Fibroblast of skin of back (primary cell): Measurements from ENCODE around the gene DPYSL3.

ENCODE experiments used
- DNase-seq: peaks from one replicate; pipeline ENCODE4 v3.0.0-alpha.2; 2013

DPYSL3 gene

GRCh38 chr5:147472664-147473475, 37.0 kb downstream of the DPYSL3 start:
- no peak for DNase-seq

GRCh38 chr5:147467973-147468508, 41.8 kb downstream of the DPYSL3 start:
- DNase-seq: no peak

DNA sequence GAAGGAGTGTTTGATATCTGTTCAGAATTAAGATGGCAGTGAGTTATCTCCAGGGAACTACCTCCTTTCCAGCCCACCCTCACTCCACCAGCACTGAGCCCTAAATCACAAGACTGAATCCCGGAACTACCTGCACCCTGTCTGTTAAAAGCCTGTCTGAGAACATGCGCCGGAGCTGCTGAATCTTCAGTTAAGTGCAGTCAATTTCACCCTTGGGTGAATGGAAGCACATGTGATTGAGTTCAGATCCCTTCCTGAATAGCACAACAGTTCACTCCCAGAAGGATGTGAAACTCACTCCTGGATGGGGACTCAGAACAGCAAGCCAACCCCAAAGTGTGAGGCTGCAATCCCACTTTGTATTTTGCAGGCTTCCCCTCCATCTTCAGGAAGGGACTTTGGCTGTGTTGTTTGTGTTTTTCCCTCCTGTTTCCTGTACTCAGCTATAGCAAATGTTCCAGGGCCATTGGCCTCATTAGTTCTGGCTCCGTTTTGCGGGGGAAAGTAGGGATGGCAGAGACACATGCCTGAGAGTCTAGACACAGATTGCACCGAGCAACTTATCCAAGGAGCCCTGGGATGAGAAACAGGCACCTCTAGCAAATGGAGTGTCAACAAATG, 43.4 kb downstream of the DPYSL3 start:
- no peak for DNase-seq

- no peak for DNase-seq
Measured at GRCh38 chr5:147465747-147466146, 44.1 kb downstream of the DPYSL3 start.

DNA sequence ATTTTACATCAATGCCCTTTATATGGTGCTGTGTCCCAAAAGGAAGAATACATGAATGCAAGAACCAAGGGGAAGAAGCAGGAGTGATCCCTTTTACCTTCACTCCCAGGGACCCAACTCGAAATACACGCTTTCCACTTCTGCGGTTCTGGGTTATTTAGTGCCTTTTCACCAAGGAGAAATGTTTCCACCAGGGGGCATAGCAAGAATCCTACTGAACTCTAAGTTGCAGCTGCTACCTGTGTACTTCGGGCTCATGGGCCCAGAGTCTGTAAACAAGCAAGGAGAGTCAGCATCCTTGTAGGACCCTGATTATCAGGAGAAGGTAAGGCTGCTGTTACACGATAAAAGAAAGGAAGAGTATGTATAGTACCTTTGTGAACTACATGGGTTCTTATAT, 45.7 kb downstream of the DPYSL3 start:
- DNase-seq: no peak

- peak; percentile 64 for DNase-seq
Measured at GRCh38 chr5:147461915-147462314, 48.0 kb downstream of the DPYSL3 start.

- no peak for DNase-seq
Measured at GRCh38 chr5:147460380-147460779, 49.5 kb downstream of the DPYSL3 start.

DNA sequence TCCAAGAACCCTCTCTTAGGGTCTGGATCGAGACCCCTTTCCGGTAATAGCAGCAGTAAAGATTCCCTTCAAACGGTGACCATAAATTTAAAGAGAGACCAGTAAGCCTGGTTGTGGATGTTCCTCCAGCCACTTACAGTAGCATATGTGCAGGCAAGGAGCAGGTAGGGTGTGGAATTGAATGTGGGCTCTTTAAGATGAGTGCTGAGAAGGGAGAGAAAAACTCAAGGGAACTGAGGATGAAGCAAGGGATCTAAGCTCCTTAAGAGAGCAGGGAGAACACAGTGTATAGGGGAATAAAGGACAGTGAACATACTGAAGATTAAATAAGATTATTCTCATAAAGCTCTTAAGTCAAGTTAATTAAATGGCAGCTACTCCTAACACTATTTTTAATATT, 51.3 kb downstream of the DPYSL3 start:
- no peak for DNase-seq

DNA sequence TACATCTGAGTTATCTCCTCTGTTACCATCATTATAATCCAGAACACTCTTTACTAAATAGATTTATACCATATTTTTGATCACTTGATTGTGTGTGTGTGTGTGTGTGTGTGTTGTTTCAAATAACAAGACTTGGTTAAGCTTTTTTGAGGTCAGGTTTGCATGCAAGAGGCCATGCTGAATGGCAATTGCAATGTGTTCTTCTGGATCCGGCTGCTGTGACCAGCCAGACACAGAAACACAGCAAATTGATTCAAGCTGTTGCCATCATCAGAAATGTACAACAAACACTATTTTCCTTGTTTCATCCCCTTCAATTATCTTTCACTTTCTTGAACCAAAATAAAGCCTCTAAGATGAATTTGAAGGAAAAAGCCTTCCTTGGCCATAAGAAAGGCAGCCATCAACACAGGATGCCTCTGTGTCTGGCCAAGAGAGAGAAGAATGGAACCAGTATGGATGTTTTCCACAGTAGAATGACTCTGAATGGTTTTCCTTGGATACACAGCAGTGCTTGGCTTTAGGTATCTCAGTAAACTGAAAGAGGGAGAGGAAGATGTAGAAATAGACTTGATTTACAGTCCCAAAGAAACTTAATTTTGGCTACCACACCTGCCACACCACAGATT, 53.9 kb downstream of the DPYSL3 start:
- no peak for DNase-seq

DNA sequence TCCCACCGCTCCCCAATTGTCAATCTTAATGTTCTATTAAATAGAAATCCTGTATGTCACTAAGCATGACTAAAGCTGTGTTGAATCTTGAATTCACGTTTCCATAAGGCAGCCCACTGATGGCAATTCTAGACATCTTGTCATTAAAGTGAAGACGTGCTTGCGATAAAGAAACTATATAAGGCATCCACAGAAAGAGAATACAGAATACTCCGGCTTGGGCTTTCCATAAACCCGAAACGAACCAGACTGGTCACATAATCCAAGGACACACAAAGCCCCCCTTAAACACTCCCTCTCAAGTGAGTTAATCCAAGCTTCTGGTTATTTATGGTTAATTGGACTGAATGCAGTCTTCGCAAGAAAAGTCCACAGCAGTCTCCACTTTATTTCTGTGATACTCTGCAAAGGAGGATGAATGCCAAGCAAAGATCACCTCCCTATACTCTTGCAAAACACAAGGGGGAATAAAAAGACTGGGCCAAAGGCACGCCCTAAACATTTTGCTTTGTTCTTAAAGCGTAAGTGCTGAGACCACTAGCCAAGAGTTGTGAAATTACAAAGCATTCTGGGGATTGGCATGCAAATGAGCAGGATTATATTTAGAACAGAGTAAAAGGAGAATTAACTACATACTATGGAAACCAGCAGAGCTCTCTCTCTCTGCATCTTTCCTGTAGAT, 54.7 kb downstream of the DPYSL3 start:
- no peak for DNase-seq

DNA sequence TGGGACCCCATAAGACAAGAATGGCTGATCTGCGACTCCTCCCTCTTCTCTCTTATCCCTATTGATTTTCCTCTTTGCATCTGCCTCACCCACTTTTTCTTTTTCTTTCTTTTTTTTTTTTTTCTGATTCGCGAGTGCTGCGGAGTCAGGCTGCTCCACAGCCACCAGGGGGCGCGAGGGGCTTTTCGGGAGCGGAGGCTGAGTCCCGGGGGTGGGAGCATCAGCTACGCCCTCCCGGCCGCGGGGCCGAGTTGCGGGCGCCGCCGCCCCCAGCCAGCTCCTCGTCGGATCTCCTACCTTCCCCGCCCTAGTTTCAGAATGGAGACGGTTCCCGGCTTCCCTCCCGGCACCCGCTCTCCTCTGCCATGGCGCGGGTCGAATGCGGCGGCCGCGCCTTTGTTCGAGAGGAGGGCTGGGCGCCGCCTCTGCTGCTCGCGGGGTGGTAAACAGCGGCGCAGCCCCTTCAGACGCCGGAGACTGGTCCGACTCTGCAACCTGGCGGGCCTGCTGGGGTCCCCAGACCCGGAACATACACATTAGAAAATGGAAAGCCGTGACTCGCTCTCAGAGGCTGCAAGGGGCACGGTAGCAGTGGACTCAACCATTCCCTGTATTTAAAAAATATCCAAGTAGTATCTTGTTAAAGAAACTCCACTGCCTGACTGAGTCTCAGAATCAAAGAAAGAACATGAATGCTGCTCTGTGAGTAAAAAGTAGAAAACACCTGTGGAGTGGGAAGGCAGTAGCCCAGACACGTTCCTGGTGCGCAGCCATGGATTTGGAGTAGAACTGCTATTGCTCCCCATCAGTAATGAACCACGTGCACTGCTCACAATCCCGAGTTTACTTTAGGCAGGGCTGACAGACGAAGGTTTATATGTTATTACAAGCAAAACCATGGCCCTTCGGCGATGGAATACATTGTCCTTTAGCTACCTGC, 55.7 kb downstream of the DPYSL3 start:
- peak; percentile 89 for DNase-seq

- no peak for DNase-seq
Measured at GRCh38 chr5:147452165-147452811, 57.6 kb downstream of the DPYSL3 start.

DNA sequence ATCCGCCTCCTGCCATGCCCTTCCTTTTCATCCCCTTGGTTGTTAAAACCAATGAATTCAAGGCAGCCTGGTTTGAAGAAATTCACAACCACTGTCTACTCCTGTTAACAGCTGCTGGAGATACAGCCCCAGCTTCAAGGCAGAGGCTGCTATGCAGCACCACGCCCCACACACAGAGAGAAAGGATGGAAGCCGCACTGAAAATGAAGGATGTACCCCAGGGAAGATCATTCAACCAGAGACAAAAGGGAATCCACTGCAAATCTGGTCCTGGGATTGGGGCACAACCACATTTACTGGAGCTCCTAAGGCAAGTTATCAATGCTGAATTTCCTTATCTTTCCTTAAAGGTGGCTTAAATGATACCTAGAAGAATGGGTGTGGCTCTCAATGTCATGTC, 58.7 kb downstream of the DPYSL3 start:
- DNase-seq: no peak

- no peak for DNase-seq
Measured at GRCh38 chr5:147450606-147451005, 59.3 kb downstream of the DPYSL3 start.

- peak; percentile 42 for DNase-seq
Measured at GRCh38 chr5:147448766-147449165, 61.1 kb downstream of the DPYSL3 start.

DNA sequence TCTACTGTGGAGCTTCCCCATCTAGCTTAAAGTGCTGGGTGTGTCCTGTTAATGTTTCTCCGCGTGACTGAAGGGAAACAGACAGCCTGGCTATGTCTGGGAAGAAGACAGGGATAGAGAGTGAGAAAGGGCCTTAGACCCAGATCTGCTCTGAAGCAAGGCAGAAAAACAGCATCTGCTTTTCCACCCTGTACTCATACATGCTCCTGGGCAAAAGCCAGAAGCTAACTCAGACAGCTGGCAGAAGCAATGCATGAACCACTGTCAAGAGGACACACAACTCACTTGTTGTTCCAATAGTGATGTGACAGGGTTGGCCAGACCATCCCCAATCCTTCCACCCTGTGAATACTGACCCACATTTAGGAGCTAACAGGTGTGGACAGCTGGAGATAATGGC, 63.3 kb downstream of the DPYSL3 start:
- no peak for DNase-seq

- no peak for DNase-seq
Measured at GRCh38 chr5:147445917-147446316, 64.0 kb downstream of the DPYSL3 start.

DNA sequence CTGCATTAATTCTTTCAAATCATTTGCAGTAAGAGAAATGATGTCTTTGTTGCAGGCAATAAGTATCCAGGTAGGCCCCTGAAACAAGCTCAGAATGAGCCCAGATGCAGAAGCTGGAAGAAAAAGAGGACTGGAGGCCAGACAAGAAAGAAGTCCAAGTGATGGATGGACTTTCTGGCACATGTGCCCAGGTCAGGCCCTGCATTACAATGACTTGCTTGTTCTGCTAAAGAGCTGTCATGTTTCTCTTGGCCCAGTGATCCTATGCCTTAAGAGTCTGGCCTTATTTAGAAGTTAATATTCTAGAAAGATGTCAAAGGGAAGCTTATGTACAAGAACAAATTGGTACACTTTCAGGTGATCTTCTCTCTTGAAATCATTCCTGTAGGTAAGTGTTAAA, 64.8 kb downstream of the DPYSL3 start:
- no peak for DNase-seq

DNA sequence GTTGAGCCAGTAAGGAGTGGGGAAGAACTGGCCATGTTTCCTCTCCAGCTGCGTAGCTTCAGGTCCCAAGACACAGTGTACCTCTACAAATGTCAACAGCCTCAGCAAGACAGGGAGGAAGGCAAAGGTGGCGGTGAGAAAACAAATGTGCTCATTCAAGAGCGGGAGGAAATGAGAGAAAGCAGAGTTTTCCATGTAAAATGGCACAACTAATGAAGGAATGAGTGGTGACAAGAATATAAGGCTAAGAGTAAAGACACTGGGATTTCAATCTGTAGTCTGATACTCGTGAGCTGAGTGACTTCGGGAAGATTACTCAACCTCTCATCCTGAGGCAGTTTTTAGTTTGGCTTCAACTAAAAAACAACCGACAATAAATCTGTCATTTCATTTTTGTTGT, 67.6 kb downstream of the DPYSL3 start:
- no peak for DNase-seq

- DNase-seq: no peak
Measured at GRCh38 chr5:147441191-147441695, 68.6 kb downstream of the DPYSL3 start.

DNA sequence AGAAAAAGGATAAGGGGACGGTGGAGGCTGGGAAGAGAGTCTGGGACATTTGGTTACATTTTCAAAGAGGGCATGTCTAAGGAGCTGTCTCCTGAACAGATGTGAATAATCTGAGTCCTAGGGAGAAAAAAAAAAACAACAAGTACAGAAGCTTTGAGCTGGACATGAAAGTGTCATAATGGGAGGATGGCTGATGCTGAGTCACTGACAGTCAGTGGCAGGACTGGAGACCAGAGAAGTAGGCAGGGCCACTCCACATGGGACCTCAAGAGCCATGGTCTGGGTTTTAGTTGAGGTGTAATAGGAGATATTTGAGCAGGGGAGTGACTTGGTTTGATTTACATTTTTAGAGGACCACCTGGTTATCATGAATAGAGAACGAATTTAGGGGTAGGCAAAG, 70.6 kb downstream of the DPYSL3 start:
- peak; percentile 80 for DNase-seq
